HTR-8/SVneo (cell line): ENCODE data around the gene TRIM67.

Experiments
- DNase-seq: peaks from one replicate; pipeline ENCODE4 v3.0.0; 2011; ENCODE audit warnings: low spot score, mixed read lengths; ENCODE audit not compliant: insufficient read length
- FAIRE-seq: peaks from 2 replicates; lab custom pipeline; 2011; peaks lifted over from hg19 to GRCh38; lab: Jason Lieb, UNC

TRIM67 gene

GRCh38 chr1:231220801-231221200 is 58.9 kb downstream of the TRIM67 start:
- no peak for DNase-seq
- no peak for FAIRE-seq

- DNase-seq (no peak), FAIRE-seq (no peak)
These were observed 64.3 kb downstream of the TRIM67 start for GRCh38 chr1:231226156-231226555.

- DNase-seq (no peak), FAIRE-seq (no peak)
These were observed 69.7 kb downstream of the TRIM67 start for GRCh38 chr1:231231511-231231910.

GRCh38 chr1:231232870-231233734 is 71.2 kb downstream of the TRIM67 start:
- FAIRE-seq, result no peak
- no peak for DNase-seq

GRCh38 chr1:231233735-231234417 is 72.0 kb downstream of the TRIM67 start:
- no peak for FAIRE-seq
- no peak for DNase-seq

- no peak for DNase-seq
- no peak for FAIRE-seq
These were observed 72.6 kb downstream of the TRIM67 start for GRCh38 chr1:231234506-231234905.

- DNase-seq, result no peak
- FAIRE-seq, result no peak
These were observed 73.8 kb downstream of the TRIM67 start for GRCh38 chr1:231235526-231236207.

GRCh38 chr1:231236208-231236591 is 74.3 kb downstream of the TRIM67 start:
- no peak for FAIRE-seq
- DNase-seq, result no peak

- FAIRE-seq (no peak), DNase-seq (no peak)
These were observed 75.1 kb downstream of the TRIM67 start for GRCh38 chr1:231236938-231237337.

GRCh38 chr1:231238298-231238697 is 76.4 kb downstream of the TRIM67 start:
- FAIRE-seq (no peak), DNase-seq (no peak)

GRCh38 chr1:231240531-231240882 is 78.6 kb downstream of the TRIM67 start:
- DNase-seq, result no peak
- no peak for FAIRE-seq

GRCh38 chr1:231240883-231241735 is 79.3 kb downstream of the TRIM67 start, which contains the start of gene GNPAT:
Gene GNPAT (plus strand): TSS chr1:231241212. CDS start chr1:231241379, 167 bp downstream.
- FAIRE-seq (no peak), DNase-seq (peak; percentile 97)

GRCh38 chr1:231241750-231242149 is 79.9 kb downstream of the TRIM67 start:
- peak; percentile 22 for DNase-seq
- no peak for FAIRE-seq

- FAIRE-seq, result no peak
These were observed 80.8 kb downstream of the TRIM67 start for GRCh38 chr1:231242516-231243198.

GRCh38 chr1:231248778-231249177 is 86.9 kb downstream of the TRIM67 start:
- DNase-seq, result no peak
- no peak for FAIRE-seq

More at GRCh38 chr1:231242516-231243198, 80.8 kb downstream of the TRIM67 start:
- no peak for DNase-seq

- no peak for DNase-seq
- FAIRE-seq, result no peak
These were observed 90.5 kb downstream of the TRIM67 start for GRCh38 chr1:231252336-231252735.

- FAIRE-seq (no peak), DNase-seq (no peak)
These were observed 98.5 kb downstream of the TRIM67 start for GRCh38 chr1:231260351-231260750.

GRCh38 chr1:231264642-231265041 is 102.8 kb downstream of the TRIM67 start:
- DNase-seq (no peak), FAIRE-seq (no peak)

GRCh38 chr1:231265379-231265778 is 103.5 kb downstream of the TRIM67 start:
- FAIRE-seq (no peak), DNase-seq (no peak)
